ENCODE data around the gene SCN5A.

DNA sequence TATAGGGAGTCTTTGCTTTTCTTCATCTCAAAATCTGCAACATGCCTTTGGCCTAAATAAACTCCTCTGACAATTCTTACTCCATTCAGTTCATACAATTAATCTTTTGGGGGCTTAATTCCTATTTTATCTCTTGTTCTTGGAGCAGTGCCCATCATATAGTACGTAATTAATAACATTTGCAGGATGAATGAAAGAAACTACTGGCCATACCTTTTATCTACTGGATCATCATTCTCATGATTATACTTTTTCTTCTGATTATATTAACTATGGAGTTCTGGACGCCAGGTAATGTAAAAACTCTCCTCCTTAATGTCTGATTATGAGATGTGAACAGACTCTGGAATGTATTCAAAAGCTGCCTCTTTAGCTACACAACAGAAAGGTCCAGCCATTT lies 46.5 kb upstream of the SCN5A start:
- TF ChIP-seq, protein P1, sequence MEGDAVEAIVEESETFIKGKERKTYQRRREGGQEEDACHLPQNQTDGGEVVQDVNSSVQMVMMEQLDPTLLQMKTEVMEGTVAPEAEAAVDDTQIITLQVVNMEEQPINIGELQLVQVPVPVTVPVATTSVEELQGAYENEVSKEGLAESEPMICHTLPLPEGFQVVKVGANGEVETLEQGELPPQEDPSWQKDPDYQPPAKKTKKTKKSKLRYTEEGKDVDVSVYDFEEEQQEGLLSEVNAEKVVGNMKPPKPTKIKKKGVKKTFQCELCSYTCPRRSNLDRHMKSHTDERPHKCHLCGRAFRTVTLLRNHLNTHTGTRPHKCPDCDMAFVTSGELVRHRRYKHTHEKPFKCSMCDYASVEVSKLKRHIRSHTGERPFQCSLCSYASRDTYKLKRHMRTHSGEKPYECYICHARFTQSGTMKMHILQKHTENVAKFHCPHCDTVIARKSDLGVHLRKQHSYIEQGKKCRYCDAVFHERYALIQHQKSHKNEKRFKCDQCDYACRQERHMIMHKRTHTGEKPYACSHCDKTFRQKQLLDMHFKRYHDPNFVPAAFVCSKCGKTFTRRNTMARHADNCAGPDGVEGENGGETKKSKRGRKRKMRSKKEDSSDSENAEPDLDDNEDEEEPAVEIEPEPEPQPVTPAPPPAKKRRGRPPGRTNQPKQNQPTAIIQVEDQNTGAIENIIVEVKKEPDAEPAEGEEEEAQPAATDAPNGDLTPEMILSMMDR (IDR thresholded peaks at IDR 0.05; ENCODE audit: control extremely low read depth in 1 of 3, insufficient read depth in 1 of 3, low read depth in 1 of 3, low read length in 3 of 3), result no peak
- no peak for TF ChIP-seq MAX (IDR thresholded peaks at IDR 0.05)
- TF ChIP-seq CREB1 (IDR thresholded peaks at IDR 0.05), result no peak
- no peak for TF ChIP-seq TEAD4 (IDR thresholded peaks at IDR 0.05; ENCODE audit: low read depth, low read length)
- no peak for TF ChIP-seq CBX8 (IDR thresholded peaks at IDR 0.05; ENCODE audit: borderline replicate concordance, low read depth, low read length)
- TF ChIP-seq RAD21 (IDR thresholded peaks at IDR 0.05 in 1 of 2, conservative IDR thresholded peaks at IDR 0.05 in 1 of 2; ENCODE audit: low read depth in 2 of 2, low read length in 2 of 2), result no peak
- TF ChIP-seq SRF (IDR thresholded peaks at IDR 0.05; ENCODE audit: low read depth, low read length), result no peak
- no peak for TF ChIP-seq POLR2AphosphoS5 (IDR thresholded peaks at IDR 0.05; ENCODE audit: low read depth, low read length)
- TF ChIP-seq RXRA (IDR thresholded peaks at IDR 0.05; ENCODE audit: insufficient read depth, low read depth, low read length), result no peak
- TF ChIP-seq RBBP5 (IDR thresholded peaks at IDR 0.05; ENCODE audit: borderline replicate concordance, low read depth, low read length), result no peak
